HCT116 (cell line): ENCODE data around the gene C10orf90. TPM values are rescaled to one million over a fixed set of nuclear protein-coding genes. Genes with fewer than 3 reads are reported as not detected.

Experiments used
- ATAC-seq: fragments of 200-7000 bp; cut with Tn5 transposase; 2 replicates; pipeline ENCODE4 v1.9.1; 2020; ENCODE audit warnings: mild to moderate bottlenecking, moderate library complexity
- BruUV-seq: library from RNA; stranded (reverse); fragments of 400-500 nt; replicated peaks from 2 replicates; lab custom pipeline; 2021; lab: Mats Ljungman, UMichigan
- CTCF ChIA-PET: fragments of 300-600 bp; sonication (Branson Sonifier 250); formaldehyde crosslinking; loops from one replicate; lab custom pipeline; 2021; ENCODE audit warnings: antibody characterized with exemption; lab: Charles Lee
- POLR2A ChIA-PET: fragments of 300-600, 350-600 bp; sonication (Branson Sonifier 250); formaldehyde crosslinking; loops from one replicate; lab custom pipeline; 2021; ENCODE audit warnings: antibody characterized with exemption; lab: Charles Lee
- RAD21 ChIA-PET, 2 experiments: fragments of 300-600 bp; sonication (Branson Sonifier 250); formaldehyde crosslinking; loops; one replicate each; lab custom pipeline; 2023; ENCODE audit warnings: low total read pairs in 2 of 2; ENCODE audit not compliant: uncharacterized antibody in 2 of 2, unreplicated experiment in 2 of 2, low non-redundant PET in 1 of 2; lab: Charles Lee
- DNase-seq: peaks from one replicate; pipeline ENCODE4 v3.0.0-alpha.2; 2010; ENCODE audit warnings: low read depth, low spot score
- H2AFZ ChIP-seq: fragments of 200-600 bp; shearing (Covaris generic), sonication (generic); 2 replicates; pipeline ENCODE4 v1.6.1; 2017; ENCODE audit warnings: low read depth, mixed run types, mixed read lengths, antibody characterized with exemption, low read length; ENCODE audit not compliant: poor library complexity, severe bottlenecking
- H3K27ac ChIP-seq: 2 replicates; pipeline ENCODE4 v1.5.1; 2012; ENCODE audit warnings: low read depth, low read length
- H3K27me3 ChIP-seq: fragments of 200-600 bp; sonication (generic); 2 replicates; pipeline ENCODE4 v1.6.1; 2016; ENCODE audit warnings: mixed run types, low read length, mixed read lengths; ENCODE audit not compliant: insufficient read depth
- H3K36me3 ChIP-seq, 2 experiments: fragments of 200-500 bp in 1 of 2; fragments of 200-600 bp in 1 of 2; sonication (Bioruptor generic) in 1 of 2; sonication (generic) in 1 of 2; 2 replicates each; pipeline versions ENCODE4 v1.5.1 to v1.6.1; 2014 to 2016; ENCODE audit warnings: low read length in 2 of 2, inconsistent platforms in 1 of 2, mixed read lengths in 1 of 2, mixed run types in 1 of 2; ENCODE audit not compliant: insufficient read depth in 2 of 2, control insufficient read depth in 1 of 2
- H3K4me1 ChIP-seq, 2 experiments: fragments of 200-600 bp in 1 of 2; sonication (generic) in 1 of 2; 2 replicates each; pipeline versions ENCODE4 v1.5.1 to v1.6.1; 2012 to 2017; ENCODE audit warnings: low read length in 2 of 2, inconsistent platforms in 1 of 2, mild to moderate bottlenecking in 1 of 2, mixed read lengths in 1 of 2, mixed run types in 1 of 2, moderate library complexity in 1 of 2; ENCODE audit not compliant: insufficient read depth in 2 of 2, control insufficient read depth in 1 of 2
- H3K4me2 ChIP-seq: fragments of 200-600 bp; sonication (generic); 2 replicates; pipeline ENCODE4 v1.6.1; 2017; ENCODE audit warnings: mixed run types, low read length, mixed read lengths
- H3K4me3 ChIP-seq, 2 experiments: fragments of 200-600 bp in 1 of 2; sonication (generic) in 1 of 2; replicated peaks in 1 of 2; 2 replicates each; pipeline ENCODE4 v1.5.1; 2011 to 2016; ENCODE audit warnings: low read length in 2 of 2, control low read depth in 1 of 2, low read depth in 1 of 2, mild to moderate bottlenecking in 1 of 2, mixed read lengths in 1 of 2, mixed run types in 1 of 2
- H3K79me2 ChIP-seq: fragments of 200-600 bp; sonication (generic); 2 replicates; pipeline ENCODE4 v1.6.1; 2017; ENCODE audit warnings: mild to moderate bottlenecking, mixed run types, low read length, moderate library complexity, mixed read lengths; ENCODE audit not compliant: insufficient read depth
- H3K9ac ChIP-seq: fragments of 200-600 bp; sonication (generic); 2 replicates; pipeline ENCODE4 v1.6.1; 2016; ENCODE audit warnings: low read length, mixed read lengths
- H3K9me2 ChIP-seq: fragments of 200-600 bp; sonication (generic), shearing (Covaris generic); 2 replicates; pipeline ENCODE4 v1.6.1; 2017; ENCODE audit warnings: mixed run types, mild to moderate bottlenecking, moderate library complexity; ENCODE audit not compliant: insufficient read depth
- H3K9me3 ChIP-seq, 2 experiments: fragments of 200-500 bp in 1 of 2; fragments of 200-600 bp in 1 of 2; sonication (Bioruptor generic) in 1 of 2; sonication (generic) in 1 of 2; 2 replicates each; pipeline ENCODE4 v1.6.1; 2014 to 2017; ENCODE audit warnings: low read length in 2 of 2, mixed read lengths in 2 of 2, inconsistent platforms in 1 of 2, low read depth in 1 of 2, mild to moderate bottlenecking in 1 of 2, mixed run types in 1 of 2, moderate library complexity in 1 of 2; ENCODE audit not compliant: control insufficient read depth in 1 of 2, insufficient read depth in 1 of 2
- H4K20me1 ChIP-seq: fragments of 200-600 bp; sonication (generic), shearing (Covaris generic); 2 replicates; pipeline ENCODE4 v1.6.1; 2017; ENCODE audit warnings: mixed run types, mild to moderate bottlenecking, moderate library complexity; ENCODE audit not compliant: insufficient read depth
- ATF3 ChIP-seq: IDR thresholded peaks from 2 replicates; pipeline ENCODE4 v1.6.1; 2012
- CTCF ChIP-seq, 3 experiments: fragments of 200-600 bp in 1 of 3; sonication (generic) in 1 of 3; IDR thresholded peaks in 2 of 3; conservative IDR thresholded peaks in 1 of 3; 2 replicates each; pipeline ENCODE4 v1.5.1; 2012 to 2017; ENCODE audit warnings: low read depth in 2 of 3, low read length in 2 of 3, antibody characterized with exemption in 1 of 3, borderline replicate concordance in 1 of 3, control low read depth in 1 of 3, mild to moderate bottlenecking in 1 of 3, mixed read lengths in 1 of 3, mixed run types in 1 of 3, moderate library complexity in 1 of 3; ENCODE audit not compliant: insufficient read depth in 1 of 3
- ELF1 ChIP-seq: IDR thresholded peaks from 2 replicates; pipeline ENCODE4 v1.6.1; 2012; ENCODE audit warnings: low read depth, borderline replicate concordance
- EZH2phosphoT487 ChIP-seq: fragments of 200-600 bp; IDR thresholded peaks from 2 replicates; pipeline ENCODE4 v1.6.1; 2018; ENCODE audit warnings: antibody characterized with exemption, borderline replicate concordance
- FOSL1 ChIP-seq: IDR thresholded peaks from 2 replicates; pipeline ENCODE4 v1.6.1; 2012; ENCODE audit warnings: low read depth
- JUND ChIP-seq: IDR thresholded peaks from 2 replicates; pipeline ENCODE4 v1.6.1; 2012
- MAX ChIP-seq: IDR thresholded peaks from 2 replicates; pipeline ENCODE4 v1.6.1; 2012
- POLR2A ChIP-seq: IDR thresholded peaks from 2 replicates; pipeline ENCODE4 v1.7.0; 2011; ENCODE audit warnings: borderline replicate concordance; ENCODE audit not compliant: insufficient read depth, insufficient read length; ENCODE audit errors: extremely low read depth
- REST ChIP-seq: IDR thresholded peaks from 2 replicates; pipeline ENCODE4 v1.6.1; 2012; ENCODE audit warnings: low read depth
- SP1 ChIP-seq: IDR thresholded peaks from 2 replicates; pipeline ENCODE4 v1.6.1; 2012; ENCODE audit warnings: low read depth
- SRF ChIP-seq: IDR thresholded peaks from 2 replicates; pipeline ENCODE4 v1.6.1; 2012; ENCODE audit warnings: low read depth
- TCF7L2 ChIP-seq: IDR thresholded peaks from 2 replicates; pipeline ENCODE4 v1.7.0; 2011; ENCODE audit warnings: borderline replicate concordance, inconsistent platforms; ENCODE audit not compliant: insufficient read depth, insufficient read length; ENCODE audit errors: extremely low read depth
- YY1 ChIP-seq: IDR thresholded peaks from 2 replicates; pipeline ENCODE4 v1.6.1; 2011; ENCODE audit warnings: low read length, low read depth, moderate library complexity, mild to moderate bottlenecking; ENCODE audit not compliant: insufficient replicate concordance; ENCODE audit errors: extremely low read depth
- ZFX ChIP-seq: fragments of 450-650 bp; IDR thresholded peaks from 2 replicates; pipeline ENCODE4 v1.6.1; 2017
- ZNF274 ChIP-seq: fragments of 200-500 bp; sonication (Bioruptor generic); IDR thresholded peaks from 2 replicates; pipeline ENCODE4 v1.6.1; 2014; ENCODE audit warnings: mild to moderate bottlenecking, low read depth, low read length, inconsistent platforms
- intact Hi-C: fragments of 100-400 bp; cut with micrococcal nuclease; formaldehyde crosslinking; loops from 2 replicates; pipeline ENCODE4 v1.10.0; 2022
- total RNA-seq: library from RNA; stranded (reverse); gene quantifications from one replicate; pipeline ENCODE4 v1.2.1, GENCODE V29; 2021; ENCODE audit not compliant: unreplicated experiment

Gene C10orf90
- total RNA-seq, 1 experiment from 2014 or later, result not detected

GRCh38 chr10:126668505-126668904 lies 2.0 kb downstream of the C10orf90 start:
- no peaks in the 10 kb centered on the region for H3K9me3 ChIP-seq
- ChIA-PET RAD21 (no interaction called here), CTCF (no interaction called here), POLR2A (no interaction called here)
- no peak overlapping the region for H3K27ac ChIP-seq
- no peaks in the 10 kb centered on the region for H3K9me2 ChIP-seq
- intact Hi-C loops, result no loop called here
- ATAC-seq, result no peak
- H4K20me1 ChIP-seq, result no peaks in the 10 kb centered on the region
- H3K36me3 ChIP-seq, result no peaks in the 10 kb centered on the region
- H3K79me2 ChIP-seq, result no peaks in the 10 kb centered on the region
- H3K27me3 ChIP-seq, result peaks cover 51% of the 10 kb centered on the region
- TF ChIP-seq YY1 (no peak), TCF7L2 (no peak)
- H3K4me3 ChIP-seq, result no peak overlapping the region
- no peak overlapping the region for H3K9ac ChIP-seq
- H3K4me2 ChIP-seq, result no peak overlapping the region
- DNase-seq, result no peak
- no TSS peak for BruUV-seq
- no peak overlapping the region for H2AFZ ChIP-seq
- H3K4me1 ChIP-seq, result no peaks in the 10 kb centered on the region

GRCh38 chr10:126667568-126667967 lies 2.9 kb downstream of the C10orf90 start:
- RAD21 ChIA-PET, result no interaction called here

More at GRCh38 chr10:126667568-126667967, 2.9 kb downstream of the C10orf90 start:
- Histone ChIP-seq H2AFZ (no peak overlapping the region), H4K20me1 (no peaks in the 10 kb centered on the region), H3K27ac (no peak overlapping the region), H3K4me1 (no peaks in the 10 kb centered on the region), H3K27me3 (peaks cover 51% of the 10 kb centered on the region), H3K79me2 (no peaks in the 10 kb centered on the region), H3K9ac (no peak overlapping the region), H3K4me3 (no peak overlapping the region), H3K4me2 (no peak overlapping the region), H3K9me3 (no peaks in the 10 kb centered on the region), H3K36me3 (no peaks in the 10 kb centered on the region), H3K9me2 (no peaks in the 10 kb centered on the region)
- ChIA-PET POLR2A (no interaction called here), CTCF (no interaction called here)
- DNase-seq (no peak), ATAC-seq (no peak)
- BruUV-seq, result no TSS peak
- TF ChIP-seq SRF (no peak), YY1 (no peak), SP1 (no peak), FOSL1 (no peak), TCF7L2 (no peak), REST (no peak), JUND (no peak), ZFX (no peak), CTCF (IDR thresholded peaks at IDR 0.05 in 2 of 3, conservative IDR thresholded peaks at IDR 0.05 in 1 of 3; ENCODE audit: borderline replicate concordance in 1 of 3, insufficient read depth in 1 of 3, low read depth in 2 of 3, low read length in 2 of 3) (no peak), MAX (no peak), POLR2A (no peak), EZH2phosphoT487 (no peak), ELF1 (no peak), ZNF274 (no peak), ATF3 (no peak)
- intact Hi-C loops, result no loop called here
